Stimulated activated CD8-positive, alpha-beta memory T cell treated with anti-CD3 and anti-CD28 coated beads, Interleukin-4, amount 100 ng/mL, for 48 hours (primary cell): Measurements from ENCODE around the gene CYP2U1.
"Not testable (repeated sequence)": the region's sequence is repeated elsewhere in the genome, so short reads cannot be mapped to it uniquely, and the experiment has no call there.

ENCODE experiments used
- DNase-seq: peaks from one replicate; pipeline ENCODE4 v3.0.0-alpha.2; 2020

The CYP2U1 gene

DNA sequence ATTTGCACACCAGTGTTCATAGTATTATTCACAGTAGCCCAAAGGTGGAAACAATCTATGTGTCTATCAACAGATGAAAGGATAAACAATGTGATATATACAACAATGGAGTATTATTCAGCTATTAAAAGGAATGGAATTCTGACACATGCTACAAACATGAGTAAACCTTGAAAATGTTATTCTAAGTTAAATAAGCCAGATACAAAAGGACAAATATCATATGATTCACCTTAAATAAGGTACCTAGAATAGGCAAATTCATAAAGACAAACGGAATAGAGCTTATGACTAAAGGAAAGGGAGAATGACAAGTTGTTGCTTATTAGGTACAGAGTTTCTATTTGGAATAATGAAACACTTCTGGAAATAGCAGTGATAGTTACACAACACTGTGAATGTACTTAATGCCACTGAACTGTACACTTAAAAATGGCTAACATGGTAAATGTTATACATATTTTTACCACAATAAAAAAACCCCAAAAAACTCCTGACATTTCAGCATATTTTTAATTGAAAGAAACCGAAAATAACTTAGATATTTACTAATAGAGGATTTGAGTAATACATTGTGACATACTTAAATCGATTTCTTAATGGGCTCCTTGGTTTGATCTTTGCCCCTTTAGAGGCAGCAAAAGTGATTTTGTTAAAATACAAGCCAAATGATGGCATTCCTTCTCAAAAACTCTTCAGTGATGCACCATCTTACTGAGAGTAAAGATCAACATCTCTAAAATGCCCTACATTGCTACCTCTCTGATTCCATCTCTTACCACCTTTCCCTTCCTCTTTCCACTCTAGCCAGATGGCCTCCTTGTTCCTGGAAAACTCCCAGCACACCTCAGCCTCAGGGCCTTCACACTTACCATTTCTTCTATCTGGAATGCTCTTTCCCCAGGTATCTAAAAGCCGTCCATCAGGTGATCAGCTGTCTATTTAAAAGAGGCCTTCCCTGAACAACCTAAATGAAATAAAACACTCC is 8.6 kb upstream of the CYP2U1 start:
- DNase-seq = no peak

DNA sequence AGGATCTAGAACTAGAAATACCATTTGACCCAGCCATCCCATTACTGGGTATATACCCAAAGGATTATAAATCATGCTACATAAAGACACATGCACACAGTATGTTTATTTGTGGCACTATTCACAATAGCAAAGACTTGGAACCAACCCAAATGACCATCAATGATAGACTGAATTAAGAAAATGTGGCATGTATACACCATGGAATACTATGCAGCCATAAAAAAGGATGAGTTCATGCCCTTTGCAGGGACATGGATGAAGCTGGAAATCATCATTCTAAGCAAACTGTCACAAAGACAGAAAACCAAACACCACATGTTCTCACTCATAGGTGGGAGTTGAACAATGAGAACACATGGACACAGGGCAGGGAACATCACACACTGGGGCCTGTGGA is 5.6 kb upstream of the CYP2U1 start:
- DNase-seq = not testable (repeated sequence)

DNA sequence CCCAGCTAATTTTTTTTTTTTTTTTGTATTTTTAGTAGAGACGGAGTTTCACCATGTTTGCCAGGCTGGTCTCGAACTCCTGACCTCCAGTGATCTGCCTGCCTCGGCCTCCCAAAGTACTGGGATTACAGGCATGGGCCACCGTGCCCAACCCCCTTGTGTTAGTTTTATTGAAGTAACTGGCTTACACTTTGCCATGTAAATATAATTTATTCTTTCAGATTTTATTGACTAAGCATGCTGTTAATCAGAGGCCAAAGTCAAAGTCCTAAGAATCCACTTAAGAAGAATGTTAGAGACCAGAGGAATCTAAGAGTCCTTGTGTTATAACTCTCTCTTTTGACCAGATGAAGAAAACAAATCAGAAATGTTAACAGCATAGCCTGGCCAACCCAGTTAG is 4.5 kb upstream of the CYP2U1 start:
- not testable (repeated sequence) for DNase-seq

DNA sequence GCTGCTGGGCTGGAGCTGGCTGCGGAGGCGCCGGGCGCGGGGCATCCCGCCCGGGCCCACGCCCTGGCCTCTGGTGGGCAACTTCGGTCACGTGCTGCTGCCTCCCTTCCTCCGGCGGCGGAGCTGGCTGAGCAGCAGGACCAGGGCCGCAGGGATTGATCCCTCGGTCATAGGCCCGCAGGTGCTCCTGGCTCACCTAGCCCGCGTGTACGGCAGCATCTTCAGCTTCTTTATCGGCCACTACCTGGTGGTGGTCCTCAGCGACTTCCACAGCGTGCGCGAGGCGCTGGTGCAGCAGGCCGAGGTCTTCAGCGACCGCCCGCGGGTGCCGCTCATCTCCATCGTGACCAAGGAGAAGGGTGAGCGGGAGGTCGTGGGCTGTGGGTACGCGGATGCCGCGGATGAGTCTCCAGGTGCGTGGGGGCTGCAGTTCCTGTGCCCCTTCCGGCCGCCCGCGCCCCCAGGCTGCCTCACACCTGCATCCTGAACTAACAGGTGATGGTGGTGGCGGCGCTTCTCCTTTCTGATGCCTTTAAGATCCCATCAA is 499 bp downstream of the CYP2U1 start:
- DNase-seq = peak; percentile 50

DNA sequence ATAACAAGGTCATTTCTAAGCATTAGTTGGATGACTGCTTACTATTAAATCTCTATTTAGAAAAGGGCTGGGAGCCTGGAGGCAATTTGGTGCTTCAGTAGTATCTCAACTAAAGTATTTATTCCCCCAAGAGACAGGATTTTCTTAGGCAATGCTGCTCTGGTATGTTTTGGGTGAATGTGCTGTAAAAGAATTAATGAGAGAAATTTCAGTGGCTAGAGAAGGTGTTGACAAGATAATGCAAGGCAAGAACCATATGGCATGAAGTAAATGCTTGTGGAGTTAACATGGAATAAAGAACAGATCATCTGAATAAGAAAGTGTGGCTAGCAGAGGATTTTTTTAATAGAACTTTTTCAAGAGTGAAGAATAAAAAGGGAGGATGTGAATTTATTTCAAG is 3.9 kb downstream of the CYP2U1 start:
- no peak for DNase-seq

DNA sequence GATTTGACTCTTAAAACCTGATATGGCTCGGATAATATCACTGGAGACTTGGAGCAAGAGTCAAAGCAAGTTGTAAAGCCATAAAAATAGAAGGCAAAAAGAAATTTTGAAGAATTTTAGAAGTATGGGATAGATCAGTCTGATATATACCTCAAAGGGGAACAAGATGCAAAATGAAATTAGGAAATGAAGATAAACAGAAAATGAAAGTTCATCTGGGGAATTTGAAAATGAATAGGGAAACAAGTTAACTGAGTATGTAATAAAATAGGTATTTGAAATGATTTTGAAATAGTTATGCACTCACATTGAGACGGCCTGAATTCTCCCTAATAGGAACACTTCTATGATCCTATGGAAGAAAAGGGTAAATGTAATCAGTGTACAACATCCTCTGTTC is 5.7 kb downstream of the CYP2U1 start:
- DNase-seq = no peak

DNA sequence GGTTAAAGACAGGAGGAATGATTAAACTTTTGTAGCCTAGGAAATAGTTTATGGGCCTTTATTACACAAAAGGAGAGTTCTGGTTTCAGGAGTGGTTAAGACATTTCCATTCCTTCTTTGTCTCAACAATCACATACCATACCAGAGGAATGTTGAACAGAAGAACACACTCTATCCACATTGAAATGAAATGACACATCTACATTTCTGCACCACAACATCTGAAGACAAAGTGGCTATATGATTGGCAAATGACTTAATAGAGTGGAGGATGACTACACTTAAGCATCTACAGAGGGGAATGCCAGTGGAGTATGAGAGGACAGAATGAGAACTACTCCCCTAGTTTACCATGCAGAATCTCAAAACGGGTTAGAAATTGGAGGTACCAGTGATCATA is 8.0 kb downstream of the CYP2U1 start:
- DNase-seq = no peak

DNA sequence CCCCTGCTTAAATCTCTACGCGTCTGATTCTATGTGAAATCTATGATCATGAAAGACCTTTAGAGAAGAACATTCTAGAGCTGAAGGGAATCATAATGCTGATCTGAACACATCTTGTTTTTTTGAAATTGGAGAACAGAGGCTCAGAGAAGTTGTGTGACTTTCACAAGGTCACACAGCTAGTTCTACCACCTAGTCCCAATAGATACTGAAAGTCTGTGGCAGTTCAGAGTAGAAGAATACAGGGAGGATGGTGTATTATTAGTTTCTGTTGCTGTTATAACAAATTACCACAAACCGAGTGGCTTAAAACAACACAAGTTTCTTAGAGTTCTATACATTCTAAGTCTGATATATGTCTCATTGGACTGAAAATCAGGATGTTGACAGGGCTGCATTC is 14.5 kb downstream of the CYP2U1 start:
- DNase-seq = no peak

DNA sequence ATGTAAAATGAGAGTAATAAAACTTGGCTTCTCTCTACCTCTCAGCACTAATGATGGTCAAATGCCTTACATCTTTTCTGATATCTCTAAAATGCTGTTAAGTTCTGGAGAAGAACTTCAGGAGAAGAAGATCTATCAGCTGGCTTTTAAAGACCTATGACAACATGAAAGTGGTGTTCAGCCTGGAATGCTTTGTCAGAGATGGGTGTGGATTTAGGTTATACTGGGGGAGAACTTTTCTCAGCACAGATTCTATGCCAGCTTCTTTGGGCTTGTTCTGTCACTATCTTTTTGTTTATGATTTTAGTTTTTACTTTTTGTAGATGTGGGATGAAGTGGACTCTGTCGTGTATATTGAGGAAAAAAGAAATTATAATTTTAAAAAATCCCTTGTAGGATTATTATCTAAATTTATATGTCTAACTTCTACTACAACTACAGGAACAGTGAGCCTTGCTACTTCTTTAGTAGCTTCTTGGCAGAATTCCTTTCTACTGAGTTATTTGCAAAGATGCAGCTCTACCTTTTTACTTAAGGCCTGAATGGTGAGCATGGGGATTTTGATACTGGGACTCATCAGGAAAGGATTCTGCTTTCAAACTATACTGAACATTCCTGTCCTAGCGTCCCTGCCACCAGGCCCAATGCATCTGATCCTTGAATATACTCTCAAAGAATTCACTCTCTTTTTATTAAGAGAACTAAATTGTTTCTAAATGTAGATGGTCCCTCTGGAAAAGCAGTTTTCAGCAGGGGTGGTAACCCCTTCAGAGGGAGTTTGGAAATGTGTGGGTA is 19.6 kb downstream of the CYP2U1 start:
- no peak for DNase-seq

DNA sequence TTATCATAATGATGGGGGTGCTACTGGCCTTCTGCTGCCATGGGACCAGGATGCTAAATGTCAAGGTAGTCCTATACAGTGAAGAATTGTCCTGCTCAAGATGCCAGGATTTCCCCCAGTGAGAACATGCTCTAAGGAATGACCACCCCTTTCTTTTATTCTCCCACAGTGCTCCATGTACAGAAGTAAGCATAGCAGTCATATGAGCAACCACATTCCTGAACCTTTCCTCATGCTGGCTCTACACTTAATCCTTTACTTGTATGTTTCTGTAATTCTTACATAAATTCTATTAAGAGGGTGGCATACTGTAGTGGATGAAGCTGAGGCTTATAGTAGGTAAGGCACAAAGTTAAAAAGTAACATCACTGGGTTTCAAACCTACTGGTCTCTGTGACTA is 20.2 kb downstream of the CYP2U1 start:
- no peak for DNase-seq

DNA sequence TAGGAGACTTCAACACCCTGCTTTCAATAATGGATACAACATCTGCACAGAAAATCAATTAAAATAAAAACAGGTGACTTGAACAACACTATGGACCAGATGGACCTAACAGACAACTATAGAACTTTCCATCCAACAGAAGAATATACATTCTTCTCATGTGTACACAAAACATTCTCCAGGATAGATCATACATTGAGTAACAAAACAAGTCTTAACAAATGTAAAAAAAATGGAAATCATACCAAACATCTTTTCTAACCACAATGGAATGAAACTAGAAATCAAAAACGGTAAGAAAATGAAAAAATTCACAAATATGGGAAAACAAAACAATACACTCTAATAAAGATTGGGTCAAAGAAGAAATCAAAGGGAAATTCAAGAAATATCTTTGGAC is 24.7 kb downstream of the CYP2U1 start:
- DNase-seq = no peak

DNA sequence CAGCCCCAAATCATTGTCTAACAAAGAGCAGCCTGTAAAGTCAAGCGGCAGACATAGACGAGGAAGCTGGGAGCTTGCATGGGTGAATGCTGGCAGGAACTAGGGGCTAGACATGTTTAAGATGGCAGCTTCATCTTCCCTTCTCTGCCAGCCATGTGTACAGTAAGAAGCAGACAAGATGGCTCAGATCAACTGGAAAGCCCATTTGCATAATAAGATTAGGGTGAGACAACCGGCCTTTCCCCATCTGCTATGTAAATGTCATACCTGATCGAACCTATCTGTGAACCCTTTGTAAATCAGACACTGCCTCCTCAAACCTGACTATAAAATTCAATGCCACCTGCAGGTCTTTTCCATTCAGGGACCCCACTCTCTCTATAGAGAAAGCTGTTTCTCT is 35.6 kb downstream of the CYP2U1 start:
- DNase-seq = no peak

DNA sequence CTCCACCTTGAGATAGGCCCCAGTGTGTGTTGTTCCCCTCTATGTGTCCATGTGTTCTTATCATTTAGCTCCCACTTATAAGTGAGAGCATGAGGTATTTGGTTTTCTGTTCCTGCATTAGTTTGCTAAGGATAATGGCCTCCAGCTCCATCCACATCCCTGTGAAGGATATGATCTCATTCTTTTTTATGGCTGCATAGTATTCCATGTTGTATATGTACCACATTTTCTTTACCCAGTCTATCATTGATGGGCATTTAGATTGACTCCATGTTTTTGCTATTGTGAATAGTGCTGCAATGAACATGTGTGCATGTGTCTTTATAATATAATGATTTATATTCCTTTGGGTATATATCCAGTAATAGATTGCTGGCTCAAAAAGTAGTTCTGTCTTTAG is 36.2 kb downstream of the CYP2U1 start:
- not testable (repeated sequence) for DNase-seq

DNA sequence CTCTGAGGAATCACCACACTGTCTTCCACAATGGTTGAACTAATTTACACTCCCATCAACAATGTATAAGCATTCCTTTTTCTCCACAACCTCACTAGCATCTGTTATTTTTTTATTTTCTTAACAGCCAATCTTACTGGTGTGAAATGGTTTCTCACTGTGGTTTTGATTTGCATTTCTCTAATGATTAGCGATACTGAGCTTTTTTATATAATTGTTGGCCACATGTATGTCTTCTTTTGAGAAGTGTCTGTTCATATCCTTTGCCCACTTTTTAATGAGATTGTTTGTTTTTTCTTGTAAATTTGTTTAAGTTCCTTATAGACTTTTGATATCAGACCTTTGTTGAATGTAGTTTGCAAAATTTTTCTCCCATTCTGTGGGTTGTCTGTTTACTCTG is 36.6 kb downstream of the CYP2U1 start:
- DNase-seq = not testable (repeated sequence)

DNA sequence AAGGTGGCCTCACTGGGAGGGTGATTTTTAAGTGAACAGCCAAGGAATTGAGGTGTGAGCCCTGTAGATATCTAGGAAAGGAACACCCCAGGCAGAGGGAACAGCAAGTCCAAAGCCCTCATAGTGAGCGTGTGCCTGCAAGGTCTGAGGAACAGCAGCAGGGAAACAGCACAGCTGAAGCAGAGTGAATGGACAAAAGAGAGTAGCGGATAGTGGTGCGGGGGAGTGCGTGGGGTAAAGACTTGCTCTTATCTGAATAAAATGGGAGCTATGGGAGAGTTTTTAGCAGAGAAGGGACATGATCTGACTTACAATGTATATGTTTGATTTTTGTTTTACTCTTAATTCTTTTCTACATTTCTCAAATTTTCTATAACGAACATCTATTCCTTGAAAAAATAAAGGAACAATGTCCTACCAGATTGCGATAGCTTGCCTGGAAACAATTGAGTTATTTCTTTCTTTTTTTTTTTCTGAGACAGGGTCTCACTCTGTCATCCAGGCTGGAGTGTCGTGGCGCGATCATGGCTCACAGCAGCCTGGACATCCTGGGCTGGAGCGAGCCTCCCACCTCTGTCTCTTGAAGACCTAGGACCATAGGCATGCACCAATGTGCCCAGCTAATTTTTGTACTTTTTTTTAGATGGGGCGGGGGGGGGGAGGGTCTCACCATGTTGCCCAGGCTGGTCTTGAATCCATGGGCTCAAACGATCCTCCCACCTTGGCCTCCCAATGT is 38.9 kb downstream of the CYP2U1 start:
- no peak for DNase-seq

DNA sequence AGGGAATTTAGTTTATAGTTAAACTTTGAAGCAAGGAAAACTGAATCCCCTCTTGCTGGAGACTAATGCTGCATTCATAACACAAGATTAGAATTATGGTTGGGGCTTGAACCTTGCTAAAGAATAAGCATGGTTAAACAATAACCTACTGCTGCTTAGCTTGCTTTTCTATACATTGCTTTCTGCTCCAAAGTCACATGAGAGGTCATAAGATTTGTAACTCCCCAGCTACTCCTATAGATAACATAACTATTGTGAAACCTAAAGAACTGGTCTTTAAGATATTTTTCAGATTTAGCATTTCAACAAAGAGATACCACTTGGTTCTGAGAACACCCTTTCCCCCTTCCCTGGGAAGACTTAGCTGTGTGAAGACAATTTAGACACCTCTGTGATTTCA is 41.3 kb downstream of the CYP2U1 start:
- no peak for DNase-seq

DNA sequence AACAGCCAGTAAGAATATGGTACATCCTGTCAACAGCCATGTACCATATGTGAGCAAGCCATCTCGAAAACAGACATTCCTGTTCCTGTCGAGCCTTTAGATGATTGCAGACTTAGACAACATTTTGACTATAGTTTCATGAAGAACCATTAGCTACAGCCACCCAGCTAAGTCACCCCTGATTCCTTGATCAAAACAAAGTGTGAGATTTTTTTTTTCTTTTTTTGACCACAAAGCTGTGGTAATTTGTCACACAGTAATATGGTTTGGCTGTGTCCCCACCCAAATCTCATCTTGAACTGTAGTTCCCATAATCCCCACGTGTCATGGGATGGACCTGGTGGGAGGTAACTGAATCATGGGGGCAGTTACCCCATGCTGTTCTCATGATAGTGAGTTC is 43.2 kb downstream of the CYP2U1 start:
- DNase-seq = no peak

DNA sequence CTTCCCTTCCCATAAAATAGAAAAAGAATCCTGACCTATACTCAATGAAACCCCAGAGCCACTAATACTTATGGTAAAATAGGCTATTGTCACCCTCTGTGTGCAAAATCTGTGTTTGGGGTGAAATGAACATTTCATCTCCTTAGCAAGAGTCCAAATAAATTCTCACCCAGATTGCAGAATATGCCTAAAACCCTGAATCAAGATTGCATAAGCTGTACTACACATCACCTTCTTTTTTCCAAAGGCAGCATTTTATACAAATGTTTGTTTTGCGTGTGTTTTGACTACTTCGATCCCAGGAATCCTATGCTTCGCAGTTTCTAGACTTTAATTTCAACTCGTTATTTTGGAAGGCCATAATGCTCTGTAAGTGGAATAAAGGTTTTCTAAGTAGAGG is 46.1 kb downstream of the CYP2U1 start:
- no peak for DNase-seq

DNA sequence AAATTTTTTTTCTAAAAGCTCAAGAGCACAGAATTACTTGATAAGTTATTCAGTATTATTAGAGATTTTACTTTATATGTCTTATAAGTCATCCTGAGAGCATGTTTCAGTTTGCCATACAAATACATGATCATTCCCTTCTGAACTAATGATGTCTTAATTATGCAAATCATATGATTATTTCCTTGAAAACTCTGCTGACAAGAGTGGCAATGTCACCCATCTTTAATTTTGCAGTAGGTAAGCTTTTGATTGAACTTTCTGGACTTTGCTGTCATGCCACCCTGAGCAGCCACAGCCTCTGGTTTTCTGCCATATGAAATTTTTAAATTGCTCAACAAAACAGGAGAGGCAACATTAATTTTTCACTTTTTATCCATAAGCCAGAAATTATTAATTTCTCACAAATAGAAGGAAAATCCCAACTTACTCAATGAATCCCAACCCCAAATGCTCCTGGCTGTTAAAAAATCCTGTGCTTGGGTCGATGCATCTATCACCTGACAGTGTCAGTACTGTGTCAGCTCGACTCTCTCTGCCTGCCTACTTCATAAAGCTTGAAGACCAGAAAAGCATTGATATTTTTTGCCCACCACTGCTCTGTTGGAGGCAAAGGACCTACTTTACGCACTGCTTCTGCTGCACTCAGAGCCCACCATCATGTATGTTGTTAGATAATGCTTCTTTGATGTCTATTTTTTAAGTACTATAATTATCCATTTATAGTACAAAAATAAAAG is 46.8 kb downstream of the CYP2U1 start:
- DNase-seq = no peak

DNA sequence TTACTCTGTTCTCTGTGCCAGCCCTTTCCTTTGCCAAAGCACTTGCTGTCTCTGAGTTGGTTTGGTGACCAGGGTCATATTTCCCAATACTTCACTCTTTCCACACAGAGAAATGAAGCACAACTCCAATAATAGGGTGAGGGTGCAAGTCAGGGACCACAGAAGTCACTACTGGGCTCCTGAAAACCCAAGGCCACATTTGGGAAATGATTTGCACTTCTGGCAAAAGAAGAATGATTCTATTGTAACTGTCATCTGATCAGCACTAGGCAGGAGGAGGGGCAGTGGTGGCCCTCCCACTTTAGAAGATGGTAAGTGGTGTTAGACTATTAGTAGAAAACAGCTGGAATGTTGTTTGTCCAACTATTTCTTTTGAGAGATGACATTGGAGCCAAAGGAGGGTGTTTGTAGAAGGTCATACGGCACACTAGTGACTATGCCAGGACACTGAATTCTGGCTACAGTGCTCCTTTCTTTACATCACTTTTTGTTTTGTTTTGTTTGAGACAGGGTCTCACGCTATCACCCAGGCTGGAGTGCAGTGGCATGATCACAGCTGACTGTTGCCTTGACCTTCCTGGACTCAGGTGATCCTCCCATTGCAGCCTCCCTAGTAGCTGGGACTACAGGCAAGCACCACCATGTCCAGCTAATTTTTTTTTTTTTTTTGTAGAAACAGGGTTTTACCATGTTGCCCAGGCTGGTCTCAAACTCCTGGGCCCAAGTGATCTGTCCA is 47.5 kb downstream of the CYP2U1 start:
- no peak for DNase-seq

DNA sequence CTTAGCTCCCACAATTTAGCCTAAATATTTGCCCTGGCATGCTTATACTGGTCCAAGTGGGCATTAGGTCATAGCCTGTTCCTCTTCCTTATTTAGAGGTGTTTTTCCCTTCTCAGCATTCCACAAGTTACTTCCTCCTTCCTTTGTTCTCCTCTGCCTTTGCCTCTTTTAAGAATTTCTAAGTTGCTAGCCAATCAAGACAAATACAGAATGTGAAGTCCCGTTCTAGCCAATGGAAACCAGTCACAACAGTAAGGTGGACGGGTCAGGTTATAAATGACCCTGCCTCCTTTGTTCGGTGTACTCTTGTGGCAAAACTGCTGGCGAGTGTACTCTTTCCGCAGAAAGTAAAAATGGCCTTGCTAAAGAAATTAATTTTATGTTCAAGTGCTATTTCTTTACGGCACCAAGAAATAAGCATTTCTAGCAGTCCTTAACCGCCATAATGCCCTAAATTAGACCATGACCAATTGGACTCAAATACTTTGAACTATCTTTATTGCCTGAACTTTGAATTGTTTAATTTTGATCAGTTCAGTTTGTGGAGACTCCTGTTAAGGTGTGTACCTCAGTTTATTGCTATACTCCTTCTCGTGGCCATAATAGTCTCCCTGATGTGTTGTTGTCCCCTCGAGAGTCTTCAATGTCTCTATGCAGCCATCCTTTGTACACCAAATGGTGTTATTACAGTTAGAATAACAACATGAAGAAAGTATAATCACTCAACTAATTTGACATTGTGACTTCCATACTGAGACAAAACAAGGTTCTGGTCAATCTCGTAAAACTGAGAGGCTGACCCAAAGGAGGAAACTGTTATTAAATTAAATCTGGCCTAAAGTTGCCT is 56.8 kb downstream of the CYP2U1 start:
- no peak for DNase-seq
